ENCODE results near the gene CSTB.

The CSTB gene

GRCh38 chr21:43790010-43790524 is 14.0 kb upstream of the CSTB start:
- CTCF ChIA-PET: interaction anchor here (0.5 to 2.7 kb wide), 16 partner anchors 10 to 475 kb away, joined by 3 to 8 read pairs (median 5); no protein-coding TSS in a partner anchor
- POLR2A ChIA-PET: interaction anchor here (0.9 to 3.3 kb wide), 6 partner anchors 9 to 218 kb away, joined by 3 to 14 read pairs (median 4); no protein-coding TSS in a partner anchor
- TF ChIP-seq ZNF677 (tag by site-specific recombination; IDR thresholded peaks at IDR 0.05) (no peak), ZNF121 (tag by site-specific recombination; IDR thresholded peaks at IDR 0.05) (peak; percentile 99)

GRCh38 chr21:43789276-43790009 is 13.3 kb upstream of the CSTB start, which contains the start of gene RRP1:
Gene RRP1 (plus strand): TSS chr21:43789577. CDS start chr21:43789630, 53 bp downstream.
- CTCF ChIA-PET: interaction anchor here (0.5 to 2.7 kb wide), 20 partner anchors 10 to 475 kb away, joined by 3 to 8 read pairs (median 5); no protein-coding TSS in a partner anchor
- TF ChIP-seq ZNF571 (tag by site-specific recombination; IDR thresholded peaks at IDR 0.05) (no peak), SALL2 (tag by site-specific recombination; IDR thresholded peaks at IDR 0.05; ENCODE audit: borderline replicate concordance) (no peak), ZSCAN18 (tag by site-specific recombination; IDR thresholded peaks at IDR 0.05) (no peak), ZNF174 (tag by site-specific recombination; IDR thresholded peaks at IDR 0.05) (no peak), ZNF121 (tag by site-specific recombination; IDR thresholded peaks at IDR 0.05) (no peak), PRDM1 (tag by site-specific recombination; IDR thresholded peaks at IDR 0.05) (no peak), ZNF660 (tag by site-specific recombination; IDR thresholded peaks at IDR 0.05) (no peak; the same call in 1 of the 2 replicates), ZNF223 (tag by site-specific recombination; IDR thresholded peaks at IDR 0.05) (no peak), ZNF391 (tag by site-specific recombination; IDR thresholded peaks at IDR 0.05; ENCODE audit: borderline replicate concordance, low read depth) (0 out of 2 replicates have a peak, but pooled peaks have one; percentile 60), SP2 (tag by site-specific recombination; IDR thresholded peaks at IDR 0.05) (peak; percentile 55), ZNF76 (tag by site-specific recombination; IDR thresholded peaks at IDR 0.05; ENCODE audit: borderline replicate concordance, low read depth) (peak; percentile 76; the same call in 1 of the 2 replicates), ZNF621 (tag by site-specific recombination; IDR thresholded peaks at IDR 0.05) (no peak), KLF8 (tag by site-specific recombination; IDR thresholded peaks at IDR 0.05) (peak; percentile 63; the same call in 1 of the 2 replicates), BCL6B (tag by site-specific recombination; IDR thresholded peaks at IDR 0.05) (no peak), YY1 (tag by site-specific recombination; IDR thresholded peaks at IDR 0.05) (peak; percentile 57), ZBTB26 (tag by site-specific recombination; optimal IDR thresholded peaks at IDR 0.05) (peak; percentile 97), MEIS1 (CRISPR knock-in tag; IDR thresholded peaks at IDR 0.05; ENCODE audit: borderline replicate concordance) (no peak), SCRT1 (tag by site-specific recombination; IDR thresholded peaks at IDR 0.05; ENCODE audit: borderline replicate concordance) (no peak), ZNF350 (tag by site-specific recombination; IDR thresholded peaks at IDR 0.05) (no peak), FEZF1 (tag by site-specific recombination; IDR thresholded peaks at IDR 0.05) (peak; percentile 35; the same call in 1 of the 2 replicates), PRDM10 (tag by site-specific recombination; IDR thresholded peaks at IDR 0.05) (peak; percentile 60; the same call in 1 of the 2 replicates), ZNF513 (tag by site-specific recombination; IDR thresholded peaks at IDR 0.05) (0 out of 2 replicates have a peak, but pooled peaks have one; percentile 18)

More at GRCh38 chr21:43790010-43790524, 14.0 kb upstream of the CSTB start:
- Histone ChIP-seq H3K4me3 (ENCODE audit: low read depth, low read length) (peak overlapping the region; percentile 93), H3K27ac (ENCODE audit: extremely low read depth, low read depth, low read length) (peak overlapping the region; percentile 80), H3K9me3 (ENCODE audit: control insufficient read depth, insufficient read depth, low read depth, low read length) (no peaks in the 10 kb centered on the region), H3K4me1 (ENCODE audit: control insufficient read depth, insufficient read depth, low read length) (peaks cover 8% of the 10 kb centered on the region), H3K36me3 (ENCODE audit: control insufficient read depth in 2 of 2, insufficient read depth in 1 of 2, low read length in 2 of 2) (peaks cover 29 to 48% of the 10 kb centered on the region in 2 experiments; a peak in 2 of 3 replicates)

More at GRCh38 chr21:43789276-43790009, 13.3 kb upstream of the CSTB start, which contains the start of gene RRP1:
- POLR2A ChIA-PET: interaction anchor here (0.9 to 3.3 kb wide), 6 partner anchors 10 to 218 kb away, joined by 3 to 14 read pairs (median 4); no protein-coding TSS in a partner anchor
- peaks cover 25 to 41% of the 10 kb centered on the region in 2 experiments; a peak in 2 of 3 replicates for H3K36me3 ChIP-seq (ENCODE audit: control insufficient read depth in 2 of 2, insufficient read depth in 1 of 2, low read length in 2 of 2)
- peaks cover 8% of the 10 kb centered on the region for H3K4me1 ChIP-seq (ENCODE audit: control insufficient read depth, insufficient read depth, low read length)
- no peaks in the 10 kb centered on the region for H3K9me3 ChIP-seq (ENCODE audit: control insufficient read depth, insufficient read depth, low read depth, low read length)
- H3K4me3 ChIP-seq (ENCODE audit: low read depth, low read length): peak within 1 kb of the TSS; percentile 93
- peak within 1 kb of the TSS; percentile 80 for H3K27ac ChIP-seq (ENCODE audit: extremely low read depth, low read depth, low read length)
